Esophagus muscularis mucosa (tissue), 4 donors: ENCODE data around the gene RHCG. TPM values are rescaled to one million over a fixed set of nuclear protein-coding genes. Genes with fewer than 3 reads are reported as not detected.

Experiments used
- DNase-seq: peaks from one replicate; pipeline ENCODE4 v3.0.0-alpha.2; 2017; ENCODE audit errors: extremely low spot score
- H3K27ac ChIP-seq, 4 donors: fragments of 200-600 bp; sonication (generic); replicated peaks in 1 of 4; 1 replicate in 3 of 4; 2 replicates in 1 of 4; pipeline ENCODE4 v1.5.1; 2016 to 2019; ENCODE audit warnings: mild to moderate bottlenecking in 1 of 4
- H3K27me3 ChIP-seq, 4 donors: fragments of 200-600 bp; sonication (generic); one replicate each; pipeline versions ENCODE4 v1.5.1 to v1.6.0; 2016 to 2019
- H3K36me3 ChIP-seq, 4 donors: fragments of 200-600 bp; sonication (generic); one replicate each; pipeline ENCODE4 v1.5.1; 2016 to 2019
- H3K4me1 ChIP-seq, 4 donors: fragments of 200-600 bp; sonication (generic); one replicate each; pipeline ENCODE4 v1.5.1; 2016 to 2019
- H3K4me3 ChIP-seq, 4 donors: fragments of 200-600 bp; sonication (generic); 1 replicate in 2 of 4; 2 replicates in 2 of 4; pipeline ENCODE4 v1.5.1; 2016 to 2019; ENCODE audit warnings: mild to moderate bottlenecking in 4 of 4, moderate library complexity in 1 of 4
- H3K9me3 ChIP-seq, 4 donors: fragments of 200-600 bp; sonication (generic); 1 replicate in 3 of 4; 2 replicates in 1 of 4; pipeline ENCODE4 v1.5.1; 2016 to 2019
- EP300 ChIP-seq: sonication (generic); formaldehyde crosslinking; IDR thresholded peaks from one replicate; pipeline ENCODE4 v1.6.1; 2017; ENCODE audit warnings: antibody characterized with exemption
- POLR2A ChIP-seq: fragments of 450-650 bp; IDR thresholded peaks from one replicate; pipeline ENCODE4 v1.6.1; 2017; ENCODE audit warnings: antibody characterized with exemption, moderate library complexity, mild to moderate bottlenecking, low read depth
- POLR2AphosphoS5 ChIP-seq, 2 donors: sonication (generic); formaldehyde crosslinking; IDR thresholded peaks; one replicate each; pipeline ENCODE4 v1.6.1; 2017; ENCODE audit warnings: antibody characterized with exemption in 2 of 2
- WGBS: methylation state at CpG from one replicate; pipeline ENCODE4 v1.1.5; 2018; 5-methylcytosine and 5-hydroxymethylcytosine counted together
- intact Hi-C: fragments of 100-400 bp; cut with DNase I; formaldehyde crosslinking; loops from one replicate; pipeline ENCODE4 v1.15.1; 2023
- total RNA-seq, 4 donors: library from RNA; depleted of rRNA; stranded (reverse); fragments of >200 nt; gene quantifications; one replicate each; pipeline versions ENCODE4 v1.1.0 to v1.2.1, GENCODE V29; 2016
- TF ChIP-seq, protein P1 (sequence below), 3 experiments: fragments of 200-600 bp in 2 of 3; fragments of 450-650 bp in 1 of 3; sonication (generic) in 2 of 3; IDR thresholded peaks; one replicate each; pipeline ENCODE4 v1.5.1; 2017 to 2019; ENCODE audit warnings: antibody characterized with exemption in 3 of 3, mild to moderate bottlenecking in 2 of 3, moderate library complexity in 1 of 3

The RHCG gene
- total RNA-seq, 4 donors from 2014 or later = 1.2 TPM; not detected in 3

DNA sequence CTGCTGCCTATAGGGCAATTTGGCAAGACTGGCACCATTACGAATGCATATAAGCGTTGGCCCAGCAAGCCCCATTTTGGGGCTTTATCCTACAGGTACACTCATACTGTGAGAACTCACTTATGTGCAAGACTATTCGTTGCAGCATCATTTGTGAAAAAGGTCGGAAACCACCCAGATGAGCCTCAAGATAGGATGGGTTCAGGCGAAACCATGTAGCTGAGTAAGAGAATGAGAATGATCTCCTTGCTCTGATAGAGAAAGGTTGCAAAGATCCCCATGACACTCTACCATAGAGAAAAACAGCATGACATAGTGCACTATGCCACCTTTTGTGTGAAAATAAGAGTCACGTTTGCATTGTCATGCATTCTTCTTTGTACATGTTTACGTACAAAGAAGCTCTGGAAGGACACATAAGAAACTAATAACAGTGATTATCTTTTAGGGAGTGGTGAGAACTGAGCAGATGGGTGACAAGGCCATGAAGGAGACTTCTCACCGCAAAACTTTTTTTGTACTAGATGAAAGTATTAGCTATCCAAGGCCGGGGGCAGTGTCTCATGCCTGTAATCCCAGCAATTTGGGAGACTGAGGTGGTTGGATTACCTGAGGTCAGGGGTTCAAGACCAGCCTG, 50.0 kb downstream of the RHCG start:
- Histone ChIP-seq H3K36me3 (no peaks in the 10 kb centered on the region), H3K27ac (no peak overlapping the region), H3K9me3 (no peaks in the 10 kb centered on the region), H3K4me3 (no peak overlapping the region), H3K27me3 (peaks cover 0 to 83% (median 4%) of the 10 kb centered on the region in 4 donors), H3K4me1 (peaks cover 0 to 4% (median 0%) of the 10 kb centered on the region in 4 donors)
- intact Hi-C loops = no loop called here
- TF ChIP-seq, protein P1, sequence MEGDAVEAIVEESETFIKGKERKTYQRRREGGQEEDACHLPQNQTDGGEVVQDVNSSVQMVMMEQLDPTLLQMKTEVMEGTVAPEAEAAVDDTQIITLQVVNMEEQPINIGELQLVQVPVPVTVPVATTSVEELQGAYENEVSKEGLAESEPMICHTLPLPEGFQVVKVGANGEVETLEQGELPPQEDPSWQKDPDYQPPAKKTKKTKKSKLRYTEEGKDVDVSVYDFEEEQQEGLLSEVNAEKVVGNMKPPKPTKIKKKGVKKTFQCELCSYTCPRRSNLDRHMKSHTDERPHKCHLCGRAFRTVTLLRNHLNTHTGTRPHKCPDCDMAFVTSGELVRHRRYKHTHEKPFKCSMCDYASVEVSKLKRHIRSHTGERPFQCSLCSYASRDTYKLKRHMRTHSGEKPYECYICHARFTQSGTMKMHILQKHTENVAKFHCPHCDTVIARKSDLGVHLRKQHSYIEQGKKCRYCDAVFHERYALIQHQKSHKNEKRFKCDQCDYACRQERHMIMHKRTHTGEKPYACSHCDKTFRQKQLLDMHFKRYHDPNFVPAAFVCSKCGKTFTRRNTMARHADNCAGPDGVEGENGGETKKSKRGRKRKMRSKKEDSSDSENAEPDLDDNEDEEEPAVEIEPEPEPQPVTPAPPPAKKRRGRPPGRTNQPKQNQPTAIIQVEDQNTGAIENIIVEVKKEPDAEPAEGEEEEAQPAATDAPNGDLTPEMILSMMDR (IDR thresholded peaks at IDR 0.05) = no peak
- TF ChIP-seq EP300 (no peak), POLR2AphosphoS5 (IDR thresholded peaks at IDR 0.05) (no peak), POLR2A (no peak)
- DNase-seq = no peak
- WGBS = 78% methylated on average over 9 of the region's 9 CpGs

GRCh38 chr15:89445518-89445917, 50.9 kb downstream of the RHCG start:
- TF ChIP-seq POLR2A (no peak), EP300 (no peak), POLR2AphosphoS5 (IDR thresholded peaks at IDR 0.05) (no peak)
- TF ChIP-seq, protein P1 (IDR thresholded peaks at IDR 0.05) = no peak
- Histone ChIP-seq H3K4me3 (no peak overlapping the region), H3K36me3 (no peaks in the 10 kb centered on the region), H3K27ac (no peak overlapping the region), H3K27me3 (peaks cover 0 to 83% (median 4%) of the 10 kb centered on the region in 4 donors), H3K4me1 (peaks cover 0 to 4% (median 0%) of the 10 kb centered on the region in 4 donors), H3K9me3 (no peaks in the 10 kb centered on the region)
- 100% methylated on average over 1 of the region's 1 CpG for WGBS
- DNase-seq = no peak
- intact Hi-C loops = no loop called here

DNA sequence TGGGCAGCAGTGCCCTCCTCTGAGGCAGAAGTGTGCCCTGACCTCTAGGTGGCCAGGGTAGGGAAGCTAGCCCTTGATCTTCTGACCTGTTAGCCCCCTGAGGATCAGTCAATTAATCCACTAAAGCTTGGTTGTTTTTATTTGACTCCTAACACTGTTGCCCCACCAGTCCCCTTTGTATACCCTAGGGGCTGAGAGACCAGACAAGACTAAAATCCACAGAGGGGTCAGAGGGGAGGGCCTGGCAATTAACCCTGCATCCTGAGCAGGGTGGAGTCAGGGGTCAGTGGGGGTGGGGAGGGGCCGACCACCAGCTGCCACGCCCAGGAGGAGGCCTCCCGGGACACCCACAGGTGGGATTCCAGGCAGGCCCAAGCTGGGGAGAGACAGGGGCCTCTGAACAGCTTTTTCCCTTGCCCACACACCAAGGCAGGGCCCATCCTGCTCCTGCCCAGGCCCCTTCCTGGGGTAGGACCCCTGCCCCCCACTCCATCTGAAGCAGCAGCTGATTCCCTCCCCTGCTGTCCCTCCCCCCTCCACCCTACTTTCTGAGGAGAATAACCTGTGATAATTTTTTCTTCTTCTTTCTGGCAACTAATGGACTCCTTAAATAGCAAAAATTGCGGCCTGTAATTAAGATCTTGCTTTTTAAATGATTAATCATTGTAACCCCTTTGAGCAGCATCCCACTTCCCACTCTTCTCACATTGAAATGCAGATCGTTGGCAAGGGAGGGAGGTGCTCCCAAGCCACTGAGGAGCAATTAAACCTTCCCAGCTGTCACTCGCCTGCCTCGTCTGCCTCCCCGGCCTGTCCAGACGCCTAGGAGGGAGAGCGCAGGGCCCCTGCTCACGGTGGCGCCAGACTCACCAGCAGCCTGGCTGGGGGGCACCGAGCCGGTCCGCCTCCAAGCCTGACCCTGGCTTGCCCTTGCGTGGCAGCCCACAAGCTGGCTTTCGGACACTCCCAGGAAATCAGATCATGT, 51.9 kb downstream of the RHCG start:
- no peak overlapping the region for H3K4me3 ChIP-seq
- H3K9me3 ChIP-seq = no peaks in the 10 kb centered on the region
- 57% methylated on average over 17 of the region's 17 CpGs for WGBS
- H3K27me3 ChIP-seq = peaks cover 0 to 81% (median 2%) of the 10 kb centered on the region in 4 donors
- TF ChIP-seq, protein P1 (IDR thresholded peaks at IDR 0.05) = no peak
- TF ChIP-seq EP300 (no peak), POLR2A (no peak), POLR2AphosphoS5 (IDR thresholded peaks at IDR 0.05) (no peak)
- DNase-seq = no peak
- peaks cover 0 to 4% (median 0%) of the 10 kb centered on the region in 4 donors for H3K4me1 ChIP-seq
- no peak overlapping the region for H3K27ac ChIP-seq
- H3K36me3 ChIP-seq = no peaks in the 10 kb centered on the region
- intact Hi-C loops = no loop called here

DNA sequence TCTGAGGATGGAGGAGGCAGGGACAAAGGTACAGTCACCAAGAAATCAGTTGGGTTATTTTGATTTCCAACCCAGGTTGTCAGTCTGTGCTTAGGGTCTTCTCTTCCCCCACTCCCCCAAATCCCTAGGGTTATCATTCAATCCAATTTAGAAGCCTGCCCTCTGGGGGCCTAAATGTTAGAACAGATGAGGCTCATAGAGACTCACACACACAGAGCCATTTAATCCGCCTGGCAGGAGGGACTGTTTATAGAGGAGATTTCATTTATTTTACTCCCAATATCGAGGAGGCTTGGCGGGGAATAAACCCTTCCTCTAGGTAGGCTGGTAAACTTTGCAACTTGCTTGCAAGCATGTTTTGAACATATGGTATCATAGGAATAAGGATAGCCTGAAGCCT, 52.8 kb downstream of the RHCG start:
- H3K4me1 ChIP-seq = peaks cover 0 to under 1% (median 0%) of the 10 kb centered on the region in 4 donors
- no peaks in the 10 kb centered on the region for H3K9me3 ChIP-seq
- no peak for DNase-seq
- H3K36me3 ChIP-seq = no peaks in the 10 kb centered on the region
- no peak for TF ChIP-seq EP300
- TF ChIP-seq, protein P1 (IDR thresholded peaks at IDR 0.05) = no peak
- no peak for TF ChIP-seq POLR2A
- H3K4me3 ChIP-seq = no peak overlapping the region
- H3K27me3 ChIP-seq = peaks cover 0 to 81% (median 2%) of the 10 kb centered on the region in 4 donors
- no peak overlapping the region for H3K27ac ChIP-seq
- intact Hi-C loops = no loop called here
- 49% methylated on average over 3 of the region's 3 CpGs for WGBS
